Astrocyte (in vitro differentiated cells and primary cell): ENCODE measurements around the gene IFNA7.

Source experiments
- EZH2 ChIP-seq: IDR thresholded peaks from 2 replicates; pipeline ENCODE4 v1.6.1; 2012; ENCODE audit warnings: mild to moderate bottlenecking, low read length, inconsistent platforms; ENCODE audit not compliant: insufficient read depth
- TF ChIP-seq, protein P1 (sequence below): IDR thresholded peaks from 2 replicates; pipeline ENCODE4 v1.5.1; 2011; ENCODE audit warnings: low read depth, mild to moderate bottlenecking, inconsistent platforms, low read length, moderate library complexity; ENCODE audit not compliant: insufficient read depth

DNA sequence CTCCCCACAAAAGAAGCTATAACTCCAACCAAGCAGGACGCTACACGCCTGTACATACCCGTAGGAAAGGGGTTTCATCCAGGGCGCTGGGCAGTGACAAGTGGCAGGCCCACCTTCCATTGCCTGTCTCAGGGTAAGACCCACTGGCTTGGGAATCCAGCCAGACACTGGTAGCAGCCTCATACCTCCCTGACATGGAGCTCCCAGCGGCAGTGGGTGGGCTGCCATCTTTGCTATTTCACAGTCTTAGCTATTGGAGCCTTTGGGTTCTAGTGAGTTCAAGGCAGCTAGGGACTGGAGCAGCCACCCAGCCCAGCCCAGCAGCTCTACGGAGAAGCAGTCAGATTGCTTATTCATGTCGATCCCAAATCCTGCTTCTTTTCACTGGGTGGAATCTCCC lies 8.3 kb upstream of the IFNA7 start:
- TF ChIP-seq, protein P1, sequence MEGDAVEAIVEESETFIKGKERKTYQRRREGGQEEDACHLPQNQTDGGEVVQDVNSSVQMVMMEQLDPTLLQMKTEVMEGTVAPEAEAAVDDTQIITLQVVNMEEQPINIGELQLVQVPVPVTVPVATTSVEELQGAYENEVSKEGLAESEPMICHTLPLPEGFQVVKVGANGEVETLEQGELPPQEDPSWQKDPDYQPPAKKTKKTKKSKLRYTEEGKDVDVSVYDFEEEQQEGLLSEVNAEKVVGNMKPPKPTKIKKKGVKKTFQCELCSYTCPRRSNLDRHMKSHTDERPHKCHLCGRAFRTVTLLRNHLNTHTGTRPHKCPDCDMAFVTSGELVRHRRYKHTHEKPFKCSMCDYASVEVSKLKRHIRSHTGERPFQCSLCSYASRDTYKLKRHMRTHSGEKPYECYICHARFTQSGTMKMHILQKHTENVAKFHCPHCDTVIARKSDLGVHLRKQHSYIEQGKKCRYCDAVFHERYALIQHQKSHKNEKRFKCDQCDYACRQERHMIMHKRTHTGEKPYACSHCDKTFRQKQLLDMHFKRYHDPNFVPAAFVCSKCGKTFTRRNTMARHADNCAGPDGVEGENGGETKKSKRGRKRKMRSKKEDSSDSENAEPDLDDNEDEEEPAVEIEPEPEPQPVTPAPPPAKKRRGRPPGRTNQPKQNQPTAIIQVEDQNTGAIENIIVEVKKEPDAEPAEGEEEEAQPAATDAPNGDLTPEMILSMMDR, result no peak
- TF ChIP-seq EZH2, result no peak
